Mucosa of descending colon (tissue), 3 donors: Measurements from ENCODE around the gene FBXL17. TPM values are rescaled to one million over a fixed set of nuclear protein-coding genes. Genes with fewer than 3 reads are reported as not detected.

Experiments
- ATAC-seq: fragments of 200-7000 bp; cut with Tn5 transposase; one replicate; pipeline ENCODE4 v1.9.1; 2020; ENCODE audit warnings: mild to moderate bottlenecking, moderate library complexity
- DNase-seq, 3 donors: peaks; one replicate each; pipeline ENCODE4 v3.0.0-alpha.2; 2020
- H3K36me3 ChIP-seq: fragments of 200-600 bp; one replicate; pipeline ENCODE4 v1.8.0; 2021; ENCODE audit warnings: low read depth, mild to moderate bottlenecking
- H3K4me1 ChIP-seq: fragments of 200-600 bp; one replicate; pipeline ENCODE4 v1.8.0; 2021; ENCODE audit warnings: low read depth, mild to moderate bottlenecking
- H3K4me3 ChIP-seq: fragments of 200-600 bp; one replicate; pipeline ENCODE4 v1.8.0; 2021; ENCODE audit warnings: mild to moderate bottlenecking
- H3K9me3 ChIP-seq: fragments of 200-600 bp; one replicate; pipeline ENCODE4 v1.8.0; 2021; ENCODE audit warnings: mild to moderate bottlenecking
- CTCF ChIP-seq: fragments of 200-600 bp; IDR thresholded peaks from one replicate; pipeline ENCODE4 v1.8.0; 2022; ENCODE audit warnings: antibody characterized with exemption, mild to moderate bottlenecking
- intact Hi-C, 2 donors: fragments of 100-400 bp; cut with DNase I in 1 of 2; cut with micrococcal nuclease in 1 of 2; formaldehyde crosslinking; loops; one replicate each; pipeline versions ENCODE4 v1.11.0 to v1.11.1; 2022; cut with DNase I, micrococcal nuclease
- total RNA-seq, 3 donors: library from RNA; stranded (reverse); fragmentation: NEBNext Ultra II Directional in 2 of 3; extraction: Animal tissue kit (Norgen Biotek cat#: 25700) in 2 of 3; gene quantifications; one replicate each; pipeline versions ENCODE4 v1.2.1 to v1.2.4, GENCODE V29; 2021 to 2023
- donor health status: DM: no; HTN: no; CAD: no; lungs with moderate emphysema.
- donor health status: DM: no; HTN: no; CAD: no.
- donor health status: DM: no; HTN: yes; CAD: no.

Gene FBXL17
- total RNA-seq, 3 donors from 2014 or later = 22.8 to 25.6 (median 23.8) TPM

GRCh38 chr5:108264533-108264932 is 117.4 kb downstream of the FBXL17 start:
- peaks cover 7% of the 10 kb centered on the region for H3K4me1 ChIP-seq
- DNase-seq = no peak
- no peaks in the 10 kb centered on the region for H3K9me3 ChIP-seq
- H3K4me3 ChIP-seq = no peak overlapping the region
- no peak for ATAC-seq
- no peak for TF ChIP-seq CTCF
- intact Hi-C loops = loop anchor here in 1 of 2 donors (10.0 kb wide), 1 partner anchor 80 kb away; no protein-coding TSS in a partner anchor
- no peaks in the 10 kb centered on the region for H3K36me3 ChIP-seq

GRCh38 chr5:108263338-108263737 is 118.6 kb downstream of the FBXL17 start:
- no peak overlapping the region for H3K4me3 ChIP-seq

GRCh38 chr5:108260858-108261170 is 121.1 kb downstream of the FBXL17 start:
- ATAC-seq (no peak), DNase-seq (no peak)
- TF ChIP-seq CTCF = no peak
- Histone ChIP-seq H3K9me3 (no peaks in the 10 kb centered on the region), H3K36me3 (no peaks in the 10 kb centered on the region), H3K4me1 (peaks cover 12% of the 10 kb centered on the region), H3K4me3 (no peak overlapping the region)
- intact Hi-C loops = loop anchor here (2.0 to 10.0 kb wide), 2 partner anchors 84 kb away; no protein-coding TSS in a partner anchor

More at GRCh38 chr5:108263338-108263737, 118.6 kb downstream of the FBXL17 start:
- intact Hi-C loops = loop anchor here in 1 of 2 donors (10.0 kb wide), 1 partner anchor 81 kb away; no protein-coding TSS in a partner anchor
- TF ChIP-seq CTCF = no peak
- H3K36me3 ChIP-seq = no peaks in the 10 kb centered on the region
- no peak for ATAC-seq
- peaks cover 12% of the 10 kb centered on the region for H3K4me1 ChIP-seq
- H3K9me3 ChIP-seq = no peaks in the 10 kb centered on the region
- DNase-seq = no peak

- H3K4me3 ChIP-seq = no peak overlapping the region
- DNase-seq (peak in 2 of 3 donors; percentile 71 to 91), ATAC-seq (peak; percentile 100)
- H3K36me3 ChIP-seq = no peaks in the 10 kb centered on the region
- intact Hi-C loops = loop anchor here (2.0 to 10.0 kb wide), 2 partner anchors 85 kb away; no protein-coding TSS in a partner anchor
- peaks cover 12% of the 10 kb centered on the region for H3K4me1 ChIP-seq
- peak; percentile 92 for TF ChIP-seq CTCF
- H3K9me3 ChIP-seq = no peaks in the 10 kb centered on the region
Measured at GRCh38 chr5:108260117-108260857, 121.6 kb downstream of the FBXL17 start.

- intact Hi-C loops = no loop called here
- DNase-seq = no peak
Measured at GRCh38 chr5:108259306-108259705, 122.6 kb downstream of the FBXL17 start.

More at GRCh38 chr5:108259306-108259705, 122.6 kb downstream of the FBXL17 start:
- H3K4me1 ChIP-seq = peaks cover 12% of the 10 kb centered on the region
- TF ChIP-seq CTCF = no peak
- no peak for ATAC-seq
- no peaks in the 10 kb centered on the region for H3K36me3 ChIP-seq
- no peak overlapping the region for H3K4me3 ChIP-seq
- H3K9me3 ChIP-seq = no peaks in the 10 kb centered on the region
